GM12872 (cell line): ENCODE measurements around the gene APPBP2.

Source experiments
- TF ChIP-seq, protein P1 (sequence below): IDR thresholded peaks from 3 replicates; pipeline ENCODE4 v1.5.1; 2011; ENCODE audit warnings: low read depth, mild to moderate bottlenecking, low read length, moderate library complexity; ENCODE audit not compliant: insufficient read depth

The APPBP2 gene

GRCh38 chr17:60445144-60445543, 80.9 kb downstream of the APPBP2 start:
- TF ChIP-seq, protein P1, sequence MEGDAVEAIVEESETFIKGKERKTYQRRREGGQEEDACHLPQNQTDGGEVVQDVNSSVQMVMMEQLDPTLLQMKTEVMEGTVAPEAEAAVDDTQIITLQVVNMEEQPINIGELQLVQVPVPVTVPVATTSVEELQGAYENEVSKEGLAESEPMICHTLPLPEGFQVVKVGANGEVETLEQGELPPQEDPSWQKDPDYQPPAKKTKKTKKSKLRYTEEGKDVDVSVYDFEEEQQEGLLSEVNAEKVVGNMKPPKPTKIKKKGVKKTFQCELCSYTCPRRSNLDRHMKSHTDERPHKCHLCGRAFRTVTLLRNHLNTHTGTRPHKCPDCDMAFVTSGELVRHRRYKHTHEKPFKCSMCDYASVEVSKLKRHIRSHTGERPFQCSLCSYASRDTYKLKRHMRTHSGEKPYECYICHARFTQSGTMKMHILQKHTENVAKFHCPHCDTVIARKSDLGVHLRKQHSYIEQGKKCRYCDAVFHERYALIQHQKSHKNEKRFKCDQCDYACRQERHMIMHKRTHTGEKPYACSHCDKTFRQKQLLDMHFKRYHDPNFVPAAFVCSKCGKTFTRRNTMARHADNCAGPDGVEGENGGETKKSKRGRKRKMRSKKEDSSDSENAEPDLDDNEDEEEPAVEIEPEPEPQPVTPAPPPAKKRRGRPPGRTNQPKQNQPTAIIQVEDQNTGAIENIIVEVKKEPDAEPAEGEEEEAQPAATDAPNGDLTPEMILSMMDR: no peak

DNA sequence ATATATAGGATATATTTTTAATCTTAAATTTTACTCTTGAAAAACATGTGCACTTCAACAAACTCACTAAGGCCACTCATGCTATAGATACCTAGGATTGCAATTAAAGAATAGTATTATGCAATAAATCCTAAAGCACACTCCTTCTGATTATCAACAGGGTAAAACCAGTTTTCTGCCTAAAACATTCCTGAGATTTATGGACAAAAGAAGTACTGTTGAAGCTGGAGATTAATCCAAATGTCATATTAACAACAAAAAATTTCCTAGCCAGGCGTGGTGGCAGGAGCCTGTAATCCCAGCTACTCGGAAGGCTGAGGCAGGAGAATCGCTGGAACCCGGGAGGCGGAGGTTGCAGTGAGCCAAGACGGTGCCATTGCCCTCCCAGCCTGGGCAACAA, 82.3 kb downstream of the APPBP2 start:
- TF ChIP-seq, protein P1: no peak

DNA sequence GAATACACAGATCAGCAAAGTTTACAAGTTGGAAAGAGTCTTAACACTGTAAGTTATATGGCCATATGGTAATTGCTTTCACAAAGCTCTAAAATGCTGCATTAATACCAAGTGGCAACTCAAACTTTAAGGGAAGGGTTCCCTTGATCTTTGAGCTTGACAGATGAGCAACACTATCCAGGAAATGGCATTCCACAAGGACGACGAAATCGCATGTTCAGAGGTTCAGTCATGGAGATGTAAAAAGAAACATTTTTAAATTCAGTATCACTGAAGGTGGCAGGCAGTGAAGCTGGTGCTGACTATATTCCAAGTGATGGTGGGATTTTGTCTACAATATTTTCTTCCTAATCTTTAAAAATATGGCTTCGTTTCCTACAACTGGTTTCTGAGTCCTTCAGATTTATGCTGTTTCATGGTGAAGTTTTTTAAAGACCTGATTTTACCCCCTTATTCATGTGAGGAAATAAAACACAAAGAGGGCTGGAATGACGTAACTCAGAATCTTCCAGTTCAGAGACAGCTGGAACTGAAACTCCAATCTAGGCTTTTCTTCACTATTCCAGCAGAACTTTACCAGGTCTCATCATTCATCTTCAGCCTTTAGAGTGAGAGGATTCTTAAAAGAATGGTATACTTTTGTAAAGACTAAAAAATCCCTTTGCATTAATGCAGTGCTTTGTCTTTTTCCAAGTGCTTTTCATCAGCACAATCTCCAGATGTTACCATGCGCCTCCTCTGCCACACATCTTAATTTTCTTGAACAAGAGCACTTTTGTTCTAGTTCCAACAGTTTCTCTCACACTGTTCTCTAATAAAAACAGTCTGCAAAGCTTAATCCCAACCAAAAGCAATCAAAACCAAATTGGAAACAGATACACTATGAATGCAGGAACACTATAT, 83.5 kb downstream of the APPBP2 start:
- TF ChIP-seq, protein P1: no peak

DNA sequence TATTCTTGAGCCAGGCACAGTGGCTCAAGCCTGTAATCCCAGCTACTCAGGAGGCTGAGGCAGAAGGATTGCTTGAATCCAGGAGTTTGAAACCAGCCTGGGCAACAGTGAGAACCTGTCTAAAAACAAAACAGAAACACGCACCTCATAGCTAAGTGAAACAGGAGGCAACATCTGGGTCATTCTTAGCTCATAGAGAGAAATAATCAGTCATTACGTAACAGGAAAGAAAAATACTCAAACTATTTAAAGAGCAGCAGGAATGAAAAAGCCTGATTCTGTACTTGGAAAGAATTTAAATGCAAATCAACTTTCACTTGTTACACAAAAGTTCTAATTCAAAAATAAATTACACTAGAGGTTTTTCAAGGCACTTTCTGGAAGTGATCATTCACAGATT, 86.5 kb downstream of the APPBP2 start:
- TF ChIP-seq, protein P1: no peak

DNA sequence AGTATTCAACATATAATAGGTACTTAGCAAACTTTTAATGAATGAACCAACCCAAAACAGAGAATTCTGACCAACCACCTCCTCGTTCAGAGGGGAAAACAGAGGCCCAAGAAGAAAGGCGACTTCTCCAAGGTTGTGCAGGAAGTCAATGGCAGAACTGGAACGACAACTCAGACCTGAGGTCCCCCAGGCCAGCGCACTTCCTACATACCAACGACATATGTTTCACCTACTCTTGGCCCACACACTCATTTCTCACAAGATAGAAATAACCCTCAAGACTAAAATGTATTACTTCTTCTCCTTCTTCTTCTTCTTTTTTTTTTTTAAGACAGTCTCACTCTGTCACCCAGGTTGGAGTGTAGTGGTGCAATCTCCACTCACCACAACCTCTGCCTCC, 89.4 kb downstream of the APPBP2 start:
- TF ChIP-seq, protein P1: no peak

DNA sequence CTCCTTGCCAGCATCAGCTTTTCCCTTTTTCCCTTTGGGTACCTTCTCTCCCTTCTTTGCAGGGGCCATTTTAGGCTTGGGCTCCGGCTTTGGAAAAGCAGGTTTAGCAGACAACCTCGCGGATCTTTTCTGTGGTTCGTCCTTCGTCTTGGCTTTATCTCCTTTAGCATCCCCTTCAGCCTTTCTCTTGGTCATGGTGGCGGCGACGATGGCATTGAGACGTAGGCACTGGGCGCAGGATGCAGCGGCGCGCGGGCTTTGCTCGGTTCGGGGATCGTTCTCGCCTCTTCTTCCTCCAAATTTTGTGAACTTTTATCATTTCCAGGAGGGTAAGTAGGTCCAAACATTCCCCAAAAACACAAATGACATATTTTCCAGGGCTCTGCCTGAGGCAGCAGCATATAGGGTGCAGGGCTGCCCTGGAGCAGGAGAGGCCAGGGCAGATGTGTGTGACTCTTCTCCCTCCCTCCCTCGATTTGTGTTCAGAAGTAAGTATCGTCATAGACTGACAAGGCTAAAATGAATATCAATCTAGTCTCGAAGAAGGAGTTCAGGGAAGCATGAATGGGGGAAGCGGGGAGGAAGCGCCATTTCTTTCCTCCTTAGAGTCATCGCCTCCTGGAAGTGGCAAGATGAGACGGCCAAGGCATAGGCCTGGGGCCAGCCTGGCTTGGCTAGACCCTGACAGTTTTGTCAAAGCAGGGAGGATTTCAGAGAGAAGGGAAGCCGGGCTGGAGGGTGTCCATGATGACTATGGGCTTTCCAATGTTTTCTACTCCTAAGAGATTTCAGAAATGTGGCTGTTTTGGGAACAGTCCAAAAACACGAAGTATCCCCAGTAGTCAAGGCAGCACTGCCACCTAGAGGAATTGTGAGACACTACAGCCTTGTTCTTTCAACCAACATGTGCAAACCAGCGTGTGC, 90.5 kb downstream of the APPBP2 start:
- TF ChIP-seq, protein P1: peak; percentile 85

GRCh38 chr17:60426596-60426995, 99.4 kb downstream of the APPBP2 start:
- TF ChIP-seq, protein P1: no peak
